HK-2 (cell line): ENCODE data around the gene GNAI2.
A peak's percentile ranks its signal among the peaks of the same experiment; 100 is the strongest.

Experiments used
- DNase-seq: peaks from one replicate; pipeline ENCODE4 v3.0.0-alpha.2; 2018; ENCODE audit not compliant: unreplicated experiment

Gene GNAI2

DNA sequence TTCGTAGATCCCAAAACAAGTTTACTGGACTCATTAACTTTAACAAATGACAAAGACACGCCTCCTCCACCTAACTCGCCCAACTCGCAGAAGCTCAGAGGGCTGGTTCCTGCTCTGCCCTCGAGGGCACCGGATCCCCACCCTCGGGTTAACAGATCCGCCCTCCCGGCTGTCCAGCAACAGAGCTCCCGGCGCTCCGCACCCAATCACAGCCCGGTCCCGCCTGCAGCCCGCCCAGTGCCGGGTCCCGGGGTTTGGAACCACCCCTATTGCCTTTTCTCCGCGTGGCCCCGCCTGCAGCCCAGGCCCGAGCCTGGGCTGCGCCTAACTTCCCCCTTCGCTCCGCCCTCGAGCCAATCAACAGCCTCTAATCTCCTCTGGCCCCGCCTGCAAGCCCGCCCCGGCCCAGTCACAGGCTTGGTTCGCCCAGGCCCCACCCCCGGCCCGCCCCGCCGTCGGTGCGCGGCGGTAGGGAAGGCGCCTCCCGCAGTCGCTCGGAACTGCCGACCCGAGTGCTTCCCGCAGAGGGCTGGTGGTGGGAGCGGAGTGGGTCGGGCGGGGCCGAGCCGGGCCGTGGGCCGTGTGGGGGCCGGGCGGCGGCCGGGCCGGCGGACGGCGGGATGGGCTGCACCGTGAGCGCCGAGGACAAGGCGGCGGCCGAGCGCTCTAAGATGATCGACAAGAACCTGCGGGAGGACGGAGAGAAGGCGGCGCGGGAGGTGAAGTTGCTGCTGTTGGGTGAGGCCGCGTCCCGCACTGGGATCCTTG is at the start of gene GNAI2:
TSS of gene GNAI2 (plus strand) at position 489 of the 768 bp plus-strand sequence. CDS start at position 621, 132 bp downstream.
- DNase-seq = peak; percentile 97

DNA sequence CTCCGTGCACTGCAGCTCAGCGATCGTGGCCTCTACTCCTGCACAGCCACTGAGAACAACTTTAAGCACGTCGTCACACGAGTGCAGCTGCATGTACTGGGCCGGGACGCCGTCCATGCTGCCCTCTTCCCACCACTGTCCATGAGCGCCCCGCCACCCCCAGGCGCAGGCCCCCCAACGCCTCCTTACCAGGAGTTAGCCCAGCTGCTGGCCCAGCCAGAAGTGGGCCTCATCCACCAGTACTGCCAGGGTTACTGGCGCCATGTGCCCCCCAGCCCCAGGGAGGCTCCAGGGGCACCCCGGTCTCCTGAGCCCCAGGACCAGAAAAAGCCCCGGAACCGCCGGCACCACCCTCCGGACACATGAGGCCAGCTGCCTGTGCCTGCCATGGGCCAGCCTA is 48.3 kb upstream of the GNAI2 start:
- no peak for DNase-seq

DNA sequence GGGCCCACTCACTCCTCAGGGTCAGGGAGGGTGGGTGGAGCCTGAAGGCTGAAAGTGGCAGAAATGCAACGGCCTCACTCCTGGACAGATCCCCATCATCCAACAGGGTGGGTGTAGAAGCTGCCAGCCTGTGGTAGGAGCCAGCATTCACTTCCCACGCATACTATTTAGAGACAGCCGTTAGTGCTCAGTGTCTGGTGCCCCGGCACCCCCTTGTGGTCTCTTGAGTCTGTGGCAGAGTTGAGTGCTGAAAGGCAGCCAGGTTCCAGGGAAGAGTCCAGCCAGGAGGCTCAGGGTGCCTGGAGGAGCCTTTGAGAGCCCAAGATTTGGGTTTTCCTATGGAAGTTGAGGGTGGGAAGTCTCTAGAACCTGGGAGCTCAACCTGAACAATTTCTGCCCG is 46.7 kb upstream of the GNAI2 start:
- peak; percentile 68 for DNase-seq

DNA sequence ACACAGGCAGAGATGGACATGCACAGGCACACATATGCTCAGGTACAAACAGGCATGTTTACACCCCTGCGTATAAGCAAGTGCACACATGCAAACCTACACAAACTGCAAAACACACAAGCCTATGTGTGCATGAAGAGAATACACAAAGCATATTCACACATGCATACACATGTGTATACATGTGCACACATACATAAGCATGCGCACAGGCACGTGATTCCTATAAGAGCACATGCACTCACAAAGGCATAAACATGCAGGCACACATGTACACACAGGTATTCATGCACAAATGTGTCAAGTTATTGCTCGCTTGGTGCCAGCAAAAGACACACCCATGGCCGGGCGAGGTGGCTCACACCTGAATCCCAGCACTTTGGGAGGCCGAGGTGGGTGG is 46.0 kb upstream of the GNAI2 start:
- DNase-seq = no peak

DNA sequence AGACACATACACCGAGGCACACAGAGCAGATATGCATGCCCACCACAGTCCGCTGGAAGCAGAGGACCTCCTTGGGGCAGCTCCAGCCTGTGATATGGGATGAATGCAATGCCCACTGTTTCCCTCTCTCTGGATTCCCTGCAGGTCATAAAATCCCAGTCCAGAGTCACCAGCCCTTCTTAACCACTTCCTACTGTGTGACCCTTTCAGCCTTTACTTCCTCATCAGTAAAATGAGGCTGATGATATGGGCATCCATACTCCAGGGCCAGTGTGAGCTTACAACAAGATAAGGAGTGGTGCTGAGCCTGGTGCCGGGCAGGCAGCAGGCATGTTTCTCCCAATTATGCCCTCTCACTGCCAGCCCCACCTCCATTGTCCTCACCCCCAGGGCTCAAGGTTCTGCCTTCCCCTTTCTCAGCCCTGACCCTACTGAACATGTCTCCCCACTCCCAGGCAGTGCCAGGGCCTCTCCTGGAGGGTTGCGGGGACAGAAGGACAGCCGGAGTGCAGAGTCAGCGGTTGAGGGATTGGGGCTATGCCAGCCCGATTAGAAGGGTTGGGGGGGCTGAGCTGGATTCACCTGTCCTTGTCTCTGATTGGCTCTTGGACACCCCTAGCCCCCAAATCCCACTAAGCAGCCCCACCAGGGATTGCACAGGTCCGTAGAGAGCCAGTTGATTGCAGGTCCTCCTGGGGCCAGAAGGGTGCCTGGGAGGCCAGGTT is 44.9 kb upstream of the GNAI2 start, which contains the start of gene GNAT1:
TSS of gene GNAT1 (plus strand) at position 675 of the 725 bp plus-strand sequence. CDS start 116 bp downstream, outside the sequence.
- no peak for DNase-seq

DNA sequence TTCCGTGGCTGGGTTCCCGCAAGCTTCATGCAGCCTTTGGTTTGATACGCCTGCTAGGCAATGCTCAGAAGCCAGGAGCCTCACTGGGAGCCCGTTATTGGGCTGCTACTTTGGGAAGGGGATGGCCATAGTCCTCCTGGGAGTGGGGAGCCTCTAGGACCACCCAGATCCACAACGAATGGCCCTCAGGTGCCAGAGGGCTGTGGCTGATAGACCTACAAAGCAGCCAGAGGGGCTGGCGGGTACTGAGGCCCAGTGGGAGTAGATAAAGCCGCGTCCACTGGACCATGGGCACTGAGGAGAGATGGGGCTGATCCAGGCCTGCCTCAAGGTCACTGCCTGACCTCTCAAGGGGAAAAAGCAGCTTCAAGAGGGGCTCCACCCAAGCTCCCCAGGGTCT is 43.9 kb upstream of the GNAI2 start:
- no peak for DNase-seq

DNA sequence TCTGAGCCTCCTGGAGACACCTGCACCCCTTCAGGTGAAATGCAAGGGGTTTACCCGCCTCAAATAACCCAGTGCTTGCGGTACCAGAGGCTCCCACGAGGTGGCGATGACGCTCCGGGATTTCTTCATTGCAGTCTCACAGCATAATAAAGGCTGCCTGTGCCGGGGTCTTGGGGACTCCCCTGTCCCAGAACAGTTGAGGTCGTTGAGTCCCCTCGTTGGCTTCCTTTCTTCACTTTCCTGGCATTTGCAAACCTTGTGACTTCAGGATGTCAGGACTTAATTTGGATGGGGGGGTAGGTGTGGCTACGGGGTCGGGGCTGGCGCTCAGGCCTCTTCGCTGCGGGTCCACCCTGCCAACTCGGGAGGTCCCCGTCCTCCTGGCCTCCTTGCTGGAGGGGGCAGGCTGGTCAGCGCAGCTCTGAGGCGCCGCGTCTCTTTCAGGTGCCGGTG is 43.3 kb upstream of the GNAI2 start:
- peak; percentile 60 for DNase-seq

DNA sequence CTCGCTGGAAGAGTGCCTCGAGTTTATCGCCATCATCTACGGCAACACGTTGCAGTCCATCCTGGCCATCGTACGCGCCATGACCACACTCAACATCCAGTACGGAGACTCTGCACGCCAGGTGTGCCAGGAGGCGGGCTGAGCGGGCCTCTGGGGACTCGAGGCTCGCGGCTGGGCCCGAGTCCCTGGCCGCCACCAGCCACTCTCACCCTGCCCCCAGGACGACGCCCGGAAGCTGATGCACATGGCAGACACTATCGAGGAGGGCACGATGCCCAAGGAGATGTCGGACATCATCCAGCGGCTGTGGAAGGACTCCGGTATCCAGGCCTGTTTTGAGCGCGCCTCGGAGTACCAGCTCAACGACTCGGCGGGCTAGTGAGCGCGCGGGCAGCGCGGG is 42.7 kb upstream of the GNAI2 start:
- no peak for DNase-seq

DNA sequence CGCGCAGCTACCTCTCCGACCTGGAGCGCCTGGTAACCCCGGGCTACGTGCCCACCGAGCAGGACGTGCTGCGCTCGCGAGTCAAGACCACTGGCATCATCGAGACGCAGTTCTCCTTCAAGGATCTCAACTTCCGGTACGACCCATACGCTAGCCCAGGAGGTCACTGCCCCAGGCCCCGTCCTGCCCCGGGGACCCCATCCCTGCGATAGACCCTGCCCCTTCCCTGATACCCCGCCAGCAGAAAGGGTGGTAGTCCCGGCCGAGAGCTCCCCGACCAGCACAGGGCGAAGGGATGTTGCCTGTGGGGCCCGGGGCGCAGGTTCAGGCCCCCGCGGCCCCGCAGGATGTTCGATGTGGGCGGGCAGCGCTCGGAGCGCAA is 42.3 kb upstream of the GNAI2 start:
- no peak for DNase-seq

DNA sequence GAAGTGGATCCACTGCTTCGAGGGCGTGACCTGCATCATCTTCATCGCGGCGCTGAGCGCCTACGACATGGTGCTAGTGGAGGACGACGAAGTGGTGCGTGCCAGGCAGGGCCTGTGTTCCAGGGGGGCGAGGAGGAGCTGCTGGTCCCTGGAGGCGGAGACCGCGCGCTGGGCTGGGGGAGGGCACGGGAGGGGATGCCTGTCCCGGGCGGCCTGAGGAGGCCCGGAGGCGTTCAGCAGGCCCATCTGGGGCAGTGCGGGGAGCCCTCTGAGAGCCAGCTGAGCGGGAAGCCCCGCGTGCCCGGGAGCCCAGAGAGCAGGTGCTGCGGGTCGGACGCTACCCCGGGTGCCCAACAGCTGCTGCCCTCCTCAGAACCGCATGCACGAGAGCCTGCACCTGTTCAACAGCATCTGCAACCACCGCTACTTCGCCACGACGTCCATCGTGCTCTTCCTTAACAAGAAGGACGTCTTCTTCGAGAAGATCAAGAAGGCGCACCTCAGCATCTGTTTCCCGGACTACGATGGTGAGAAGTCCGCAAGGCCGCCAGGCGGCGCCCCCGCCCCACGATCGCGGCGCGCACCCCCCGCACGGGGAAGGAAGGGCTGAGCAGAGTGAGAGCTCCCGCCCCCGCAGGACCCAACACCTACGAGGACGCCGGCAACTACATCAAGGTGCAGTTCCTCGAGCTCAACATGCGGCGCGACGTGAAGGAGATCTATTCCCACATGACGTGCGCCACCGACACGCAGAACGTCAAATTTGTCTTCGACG is 41.7 kb upstream of the GNAI2 start:
- peak; percentile 57 for DNase-seq

DNA sequence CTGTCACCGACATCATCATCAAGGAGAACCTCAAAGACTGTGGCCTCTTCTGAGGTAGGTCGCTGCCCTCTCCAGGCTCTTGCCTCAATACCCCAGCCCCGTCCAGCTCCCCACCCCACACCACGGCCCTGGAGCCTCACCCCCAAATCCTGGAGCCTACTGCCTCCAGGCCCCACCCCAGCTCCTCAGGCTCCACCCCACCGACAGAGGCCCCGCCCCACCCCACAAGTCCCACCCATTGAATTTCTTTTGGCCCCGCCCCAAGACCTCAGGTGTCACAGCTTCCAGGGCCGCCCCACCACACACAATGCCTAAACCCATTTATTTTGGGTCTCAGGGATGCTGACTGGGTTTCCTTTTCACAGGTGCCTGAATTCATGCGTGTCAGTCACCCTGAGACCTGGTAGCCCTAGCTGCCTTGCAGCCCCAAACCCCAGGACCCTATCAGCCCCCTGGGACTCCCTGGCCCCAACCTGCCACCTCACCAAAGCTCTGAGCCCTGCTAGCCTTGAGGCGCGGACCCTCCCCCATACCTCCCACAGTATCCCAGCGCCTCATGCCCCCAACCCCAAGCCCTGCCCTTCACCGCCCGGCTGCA is 41.0 kb upstream of the GNAI2 start:
- DNase-seq = no peak

DNA sequence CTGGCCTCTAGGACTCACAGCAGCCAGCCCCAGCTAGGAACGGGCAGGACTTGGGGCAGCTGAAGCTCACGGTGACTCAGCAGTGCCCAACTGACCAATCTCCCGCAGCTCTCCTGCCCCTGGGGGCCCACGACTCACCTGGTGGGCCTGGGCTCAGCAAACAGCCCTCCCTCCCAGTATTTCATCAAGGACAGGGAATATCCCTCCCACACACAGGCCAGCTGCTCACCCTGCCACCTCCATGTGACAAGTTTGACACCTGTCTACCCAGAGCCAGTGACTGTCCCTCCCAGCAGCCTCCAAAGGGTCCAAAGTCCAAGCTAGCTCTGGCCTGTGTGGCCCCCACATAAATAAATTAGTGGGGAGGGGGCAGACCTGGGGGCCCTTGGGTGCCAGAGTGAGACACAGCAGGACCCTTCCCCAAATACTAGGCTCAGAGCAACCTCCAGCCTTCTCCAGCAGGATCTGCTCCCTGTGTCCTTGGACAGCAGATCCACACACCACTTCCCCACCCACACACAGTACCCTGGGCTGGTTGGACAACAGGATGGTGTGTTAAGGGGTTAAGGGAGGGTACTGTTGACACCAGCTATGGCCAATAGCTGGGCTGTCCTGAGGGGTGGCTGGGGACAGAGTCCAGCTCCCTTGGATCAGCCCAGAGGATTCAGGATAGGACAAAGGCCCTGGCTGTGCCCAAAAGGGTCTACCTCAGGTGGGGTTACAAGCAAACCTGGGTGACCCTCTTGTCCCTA is 40.3 kb upstream of the GNAI2 start:
- no peak for DNase-seq

DNA sequence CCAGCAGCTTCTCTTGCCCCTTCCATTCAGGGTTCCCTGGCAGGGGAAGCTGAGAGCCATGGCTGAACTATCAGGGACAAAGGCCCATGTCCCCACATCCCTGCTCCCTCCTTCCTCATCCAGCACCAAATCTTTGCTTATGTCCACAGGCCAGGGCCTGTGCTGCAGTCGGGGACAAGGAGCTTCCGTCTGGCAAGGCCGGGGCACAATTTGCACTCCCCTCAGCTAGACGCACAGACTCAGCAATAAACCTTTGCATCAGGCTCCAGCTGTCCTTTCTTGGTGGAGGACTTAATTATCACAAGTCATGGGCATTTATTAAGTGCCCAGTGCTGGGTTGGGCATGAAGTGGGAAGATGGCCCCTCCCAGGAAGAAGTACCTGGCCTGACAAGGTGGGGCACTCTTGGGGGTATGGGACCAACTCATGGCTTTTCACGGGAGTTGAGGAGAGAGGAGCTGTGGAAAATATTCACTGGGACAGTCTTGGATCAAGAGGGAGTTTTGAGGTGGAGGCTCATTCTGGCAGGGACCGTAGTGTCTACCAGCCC is 39.7 kb upstream of the GNAI2 start:
- no peak for DNase-seq

DNA sequence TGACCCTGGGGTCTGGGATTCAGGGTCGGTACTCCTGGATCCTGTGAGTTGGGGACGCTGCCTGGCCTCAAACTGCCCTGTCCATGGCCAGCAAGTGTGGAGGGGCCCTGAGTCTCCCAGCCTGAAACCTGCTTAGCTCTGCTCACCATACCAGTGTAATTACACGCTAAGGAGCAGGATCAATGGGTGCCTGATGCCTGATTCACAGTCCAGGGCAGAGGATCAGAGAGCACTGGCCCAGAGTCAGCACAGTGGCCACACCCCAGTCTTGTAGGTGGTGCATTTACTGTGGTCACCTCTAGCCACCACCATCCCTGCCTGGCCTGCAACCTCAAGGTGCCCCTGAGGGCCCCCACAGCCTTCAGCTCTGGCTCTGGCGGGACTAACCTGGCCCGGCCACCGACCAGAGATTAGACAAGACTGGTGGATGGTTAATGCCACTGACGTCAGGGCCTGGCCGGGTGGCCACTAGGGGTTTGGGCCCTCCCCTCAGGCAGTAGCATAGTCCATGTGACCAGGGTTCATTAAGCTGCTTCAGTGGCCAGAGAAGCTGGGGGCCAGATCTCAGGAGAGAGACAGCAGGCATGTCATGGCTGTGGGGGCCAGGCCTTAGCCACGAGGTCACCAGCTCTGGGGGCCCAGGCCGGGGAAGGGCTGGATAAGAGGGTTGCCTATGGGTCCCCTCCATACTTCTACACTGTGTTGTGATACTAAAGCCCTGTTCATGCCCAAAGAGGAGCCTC is 34.3 kb upstream of the GNAI2 start:
- no peak for DNase-seq

DNA sequence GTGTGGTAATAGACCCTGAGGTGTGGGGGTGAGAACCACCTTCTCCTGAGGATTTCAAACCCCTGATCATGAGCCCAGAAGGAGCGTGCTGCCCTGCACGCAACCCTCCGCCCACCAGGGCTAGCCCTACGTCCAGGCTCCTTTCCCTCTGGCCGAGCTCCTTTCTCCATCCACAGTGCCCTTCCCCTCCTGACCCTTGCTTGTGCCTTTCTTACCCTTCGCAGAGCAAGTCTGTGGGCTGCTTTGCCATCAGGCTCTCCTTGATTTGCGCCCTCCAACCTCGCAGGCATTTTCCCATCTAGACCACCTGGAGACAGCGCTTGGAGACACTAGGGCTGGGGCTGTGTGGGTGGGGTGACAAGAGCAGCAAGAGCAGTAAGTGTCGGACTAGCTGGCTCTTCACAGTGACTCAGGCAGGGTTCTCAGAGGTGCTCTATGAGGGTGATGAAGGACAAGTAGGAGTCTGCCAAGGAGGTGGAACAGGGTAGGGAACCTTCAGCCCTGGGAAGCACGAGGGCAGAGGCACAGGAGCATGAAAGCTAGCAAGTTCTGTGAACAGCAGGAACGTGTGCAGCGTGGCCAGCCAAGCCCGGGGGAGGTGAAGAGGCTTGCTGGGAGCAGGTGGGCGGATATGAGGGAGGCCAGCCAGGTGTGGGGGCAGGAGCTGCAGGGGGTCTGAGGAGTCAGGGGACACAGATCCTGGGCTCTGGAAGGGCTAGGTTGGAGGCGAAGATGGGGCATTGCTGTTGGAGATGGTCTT is 33.5 kb upstream of the GNAI2 start:
- no peak for DNase-seq

DNA sequence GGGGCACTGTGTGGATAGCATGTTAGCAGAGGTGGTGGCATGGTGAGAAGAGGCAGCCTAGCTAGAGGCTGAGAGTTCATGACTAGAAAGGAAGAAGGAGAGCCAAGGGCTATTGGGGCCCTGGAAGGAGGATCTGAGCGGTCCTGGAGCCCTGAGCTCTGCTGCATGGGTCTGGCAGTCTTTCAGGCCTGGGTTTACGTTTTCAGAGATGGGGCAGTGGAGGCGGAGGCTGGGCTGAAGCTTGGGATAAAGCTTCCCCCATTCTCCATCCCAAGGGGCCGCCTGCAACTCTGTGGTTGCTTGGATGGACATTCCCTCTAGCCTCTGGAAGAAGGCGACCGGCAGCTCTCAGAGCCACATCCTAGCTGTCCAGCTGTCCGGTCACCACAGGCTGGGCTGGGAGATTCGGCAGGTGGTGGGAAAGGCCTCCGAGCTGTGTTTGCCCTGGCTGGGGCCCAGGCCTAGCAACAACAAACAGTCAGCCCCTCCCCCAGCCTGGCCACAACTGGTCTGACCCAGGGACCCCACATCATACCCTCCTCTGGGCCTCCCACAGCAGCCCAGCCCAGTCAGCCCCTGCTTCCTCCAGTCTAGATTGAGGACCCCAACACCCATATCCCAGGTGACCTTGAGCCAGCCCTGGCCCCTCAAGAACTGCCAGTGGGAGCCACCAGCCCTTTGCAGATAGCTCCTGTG is 32.7 kb upstream of the GNAI2 start:
- no peak for DNase-seq

DNA sequence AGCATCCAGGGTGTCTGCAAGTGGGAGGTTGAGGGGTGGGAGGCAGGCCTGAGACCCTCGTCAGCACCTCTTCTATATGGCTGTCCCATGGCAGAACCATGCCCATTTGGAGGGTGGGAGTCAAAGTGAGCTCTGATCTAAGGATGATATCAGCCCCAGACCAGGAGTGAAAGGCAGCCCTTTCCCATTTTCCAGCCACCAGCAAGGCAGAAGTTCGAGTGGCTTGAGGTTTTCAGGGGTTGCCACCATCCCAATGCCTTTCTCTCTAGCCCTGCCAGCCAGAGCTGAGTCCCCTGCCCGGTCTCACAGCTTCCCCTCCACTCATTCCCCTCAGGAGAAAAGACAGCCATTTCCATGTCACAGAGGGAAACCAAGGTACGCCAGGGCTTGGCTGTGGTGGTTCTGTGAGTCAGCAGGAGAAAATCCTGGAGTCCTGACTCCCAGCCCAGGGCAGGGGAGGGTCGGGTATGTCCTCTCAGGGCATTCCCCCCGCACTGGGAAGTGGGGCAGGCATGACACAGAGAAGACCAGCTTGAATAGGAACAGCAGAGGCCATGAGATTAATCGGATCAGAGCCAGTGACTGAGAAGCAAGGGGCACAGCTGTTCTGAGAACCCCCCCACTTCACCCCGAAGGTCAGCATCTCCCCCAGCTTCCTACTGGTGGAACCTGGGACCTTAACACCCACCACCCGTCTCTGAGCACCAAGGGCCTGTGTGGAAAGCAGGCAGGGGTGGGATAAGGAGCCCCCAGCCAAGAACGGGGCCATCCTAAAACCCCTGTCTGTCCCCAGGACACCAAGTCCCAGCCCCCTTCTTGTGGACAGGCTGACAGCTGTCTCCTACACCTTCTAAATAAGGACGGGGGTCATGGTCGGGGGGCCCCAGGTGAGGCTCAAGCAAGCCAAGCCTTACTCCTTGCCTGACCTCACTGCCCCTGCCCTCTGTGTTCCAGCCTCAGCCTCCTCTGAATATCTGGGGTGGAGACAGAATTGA is 31.9 kb upstream of the GNAI2 start:
- no peak for DNase-seq
